Neutrophil (primary cell): Measurements from ENCODE around the gene ST6GALNAC4.

Experiments
- H3K27ac ChIP-seq: fragments of 200-600 bp; sonication (generic); 2 replicates; pipeline ENCODE4 v1.5.1; 2016; ENCODE audit warnings: mild to moderate bottlenecking, moderate library complexity
- H3K27me3 ChIP-seq: fragments of 200-600 bp; sonication (generic); 2 replicates; pipeline ENCODE4 v1.6.0; 2016; ENCODE audit warnings: mild to moderate bottlenecking
- H3K36me3 ChIP-seq: fragments of 200-600 bp; sonication (generic); 2 replicates; pipeline ENCODE4 v1.5.1; 2017
- H3K4me1 ChIP-seq, 2 experiments: fragments of 200-600 bp in 1 of 2; sonication (generic) in 1 of 2; 1 replicate in 1 of 2; 2 replicates in 1 of 2; pipeline versions ENCODE4 v1.5.1 to v1.6.1; 2013 to 2016; ENCODE audit warnings: low read depth in 1 of 2, low read length in 1 of 2, mild to moderate bottlenecking in 1 of 2, moderate library complexity in 1 of 2; ENCODE audit not compliant: control insufficient read depth in 1 of 2, insufficient read depth in 1 of 2
- H3K4me3 ChIP-seq, 2 experiments: fragments of 200-600 bp in 1 of 2; sonication (generic) in 1 of 2; 1 replicate in 1 of 2; 2 replicates in 1 of 2; pipeline ENCODE4 v1.5.1; 2013 to 2016; ENCODE audit warnings: low read depth in 1 of 2, low read length in 1 of 2, mild to moderate bottlenecking in 1 of 2, moderate library complexity in 1 of 2
- H3K9me3 ChIP-seq: fragments of 200-600 bp; sonication (generic); 2 replicates; pipeline ENCODE4 v1.5.1; 2016
- CTCF ChIP-seq: fragments of 200-600 bp; sonication (generic); IDR thresholded peaks from 2 replicates; pipeline ENCODE4 v1.5.1; 2016; ENCODE audit warnings: antibody characterized with exemption

ST6GALNAC4 gene

GRCh38 chr9:127893392-127893791 is 23.4 kb downstream of the ST6GALNAC4 start:
- no peak for TF ChIP-seq CTCF
- H3K9me3 ChIP-seq: no peaks in the 10 kb centered on the region
- H3K4me1 ChIP-seq: peaks cover 3 to 4% of the 10 kb centered on the region in 2 experiments
- H3K4me3 ChIP-seq: no peak overlapping the region
- H3K36me3 ChIP-seq: no peaks in the 10 kb centered on the region
- H3K27me3 ChIP-seq: peaks cover 8% of the 10 kb centered on the region
- H3K27ac ChIP-seq: no peak overlapping the region

- no peak overlapping the region for H3K4me3 ChIP-seq
These were observed 24.0 kb downstream of the ST6GALNAC4 start for GRCh38 chr9:127892831-127893230.

GRCh38 chr9:127890053-127890452 is 26.8 kb downstream of the ST6GALNAC4 start:
- TF ChIP-seq CTCF: no peak
- no peak overlapping the region for H3K27ac ChIP-seq
- no peaks in the 10 kb centered on the region for H3K36me3 ChIP-seq
- no peaks in the 10 kb centered on the region for H3K9me3 ChIP-seq
- H3K4me1 ChIP-seq: no peaks in the 10 kb centered on the region
- no peaks in the 10 kb centered on the region for H3K27me3 ChIP-seq
- no peak overlapping the region for H3K4me3 ChIP-seq

More at GRCh38 chr9:127892831-127893230, 24.0 kb downstream of the ST6GALNAC4 start:
- TF ChIP-seq CTCF: no peak
- Histone ChIP-seq H3K9me3 (no peaks in the 10 kb centered on the region), H3K27ac (no peak overlapping the region), H3K27me3 (peaks cover 2% of the 10 kb centered on the region), H3K36me3 (no peaks in the 10 kb centered on the region), H3K4me1 (peaks cover 3% of the 10 kb centered on the region in 2 experiments)

- Histone ChIP-seq H3K4me1 (no peaks in the 10 kb centered on the region), H3K36me3 (no peaks in the 10 kb centered on the region), H3K9me3 (no peaks in the 10 kb centered on the region), H3K27ac (no peak overlapping the region), H3K27me3 (no peaks in the 10 kb centered on the region), H3K4me3 (no peak overlapping the region)
- TF ChIP-seq CTCF: no peak
These were observed 29.0 kb downstream of the ST6GALNAC4 start for GRCh38 chr9:127887792-127888191.

GRCh38 chr9:127886401-127886972 is 30.4 kb downstream of the ST6GALNAC4 start:
- Histone ChIP-seq H3K4me1 (no peaks in the 10 kb centered on the region), H3K36me3 (no peaks in the 10 kb centered on the region), H3K4me3 (no peak overlapping the region), H3K27ac (no peak overlapping the region), H3K9me3 (no peaks in the 10 kb centered on the region), H3K27me3 (no peaks in the 10 kb centered on the region)
- TF ChIP-seq CTCF: no peak
